ENCODE measurements around the gene CPLANE2.

CPLANE2 gene

DNA sequence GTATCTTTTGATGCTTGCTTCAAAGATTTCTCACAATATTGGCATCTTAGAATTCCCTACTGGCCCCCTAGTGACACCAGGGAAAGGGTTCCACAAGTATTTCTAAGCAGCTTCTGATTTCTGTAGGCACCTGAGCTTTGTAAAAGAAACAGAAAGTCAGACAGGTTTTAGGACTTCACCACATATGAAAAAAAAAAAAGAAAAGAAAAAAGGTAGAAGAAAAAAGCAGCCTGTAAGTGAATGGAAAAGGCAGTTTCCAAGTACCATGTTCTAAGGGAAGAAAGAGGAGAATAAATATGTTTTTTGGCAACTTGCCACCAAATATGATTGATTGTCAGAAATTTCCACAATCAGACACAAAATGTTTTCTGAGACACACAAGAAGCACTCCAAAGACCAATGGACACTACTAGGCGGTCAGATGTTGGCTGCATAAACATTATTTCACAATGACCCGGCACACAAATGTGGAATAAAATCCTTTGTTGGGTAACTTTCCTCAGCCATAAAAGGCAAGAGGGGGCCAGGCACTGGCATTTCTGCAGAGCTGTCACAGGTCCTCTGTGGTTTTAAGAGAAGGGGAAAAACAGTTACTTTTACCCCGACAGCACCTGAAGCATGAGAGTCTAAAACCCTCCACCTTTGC, 12.7 kb upstream of the CPLANE2 start (continued):
- TF ChIP-seq ZNF133 (tag by site-specific recombination; IDR thresholded peaks at IDR 0.05), result no peak
- no peak for TF ChIP-seq MEIS1 (CRISPR knock-in tag; IDR thresholded peaks at IDR 0.05; ENCODE audit: borderline replicate concordance)
- peak; percentile 59; the same call in 1 of the 2 replicates for TF ChIP-seq ZNF324 (tag by site-specific recombination; IDR thresholded peaks at IDR 0.05)
- TF ChIP-seq ZNF311 (tag by site-specific recombination; IDR thresholded peaks at IDR 0.05; ENCODE audit: borderline replicate concordance), result no peak
- TF ChIP-seq KLF8 (tag by site-specific recombination; IDR thresholded peaks at IDR 0.05), result no peak
- TF ChIP-seq ZNF211 (tag by site-specific recombination; IDR thresholded peaks at IDR 0.05; ENCODE audit: low read depth), result no peak
- TF ChIP-seq, protein P1, sequence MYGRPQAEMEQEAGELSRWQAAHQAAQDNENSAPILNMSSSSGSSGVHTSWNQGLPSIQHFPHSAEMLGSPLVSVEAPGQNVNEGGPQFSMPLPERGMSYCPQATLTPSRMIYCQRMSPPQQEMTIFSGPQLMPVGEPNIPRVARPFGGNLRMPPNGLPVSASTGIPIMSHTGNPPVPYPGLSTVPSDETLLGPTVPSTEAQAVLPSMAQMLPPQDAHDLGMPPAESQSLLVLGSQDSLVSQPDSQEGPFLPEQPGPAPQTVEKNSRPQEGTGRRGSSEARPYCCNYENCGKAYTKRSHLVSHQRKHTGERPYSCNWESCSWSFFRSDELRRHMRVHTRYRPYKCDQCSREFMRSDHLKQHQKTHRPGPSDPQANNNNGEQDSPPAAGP (tag by site-specific recombination; IDR thresholded peaks at IDR 0.05), result no peak
- TF ChIP-seq, protein P2, sequence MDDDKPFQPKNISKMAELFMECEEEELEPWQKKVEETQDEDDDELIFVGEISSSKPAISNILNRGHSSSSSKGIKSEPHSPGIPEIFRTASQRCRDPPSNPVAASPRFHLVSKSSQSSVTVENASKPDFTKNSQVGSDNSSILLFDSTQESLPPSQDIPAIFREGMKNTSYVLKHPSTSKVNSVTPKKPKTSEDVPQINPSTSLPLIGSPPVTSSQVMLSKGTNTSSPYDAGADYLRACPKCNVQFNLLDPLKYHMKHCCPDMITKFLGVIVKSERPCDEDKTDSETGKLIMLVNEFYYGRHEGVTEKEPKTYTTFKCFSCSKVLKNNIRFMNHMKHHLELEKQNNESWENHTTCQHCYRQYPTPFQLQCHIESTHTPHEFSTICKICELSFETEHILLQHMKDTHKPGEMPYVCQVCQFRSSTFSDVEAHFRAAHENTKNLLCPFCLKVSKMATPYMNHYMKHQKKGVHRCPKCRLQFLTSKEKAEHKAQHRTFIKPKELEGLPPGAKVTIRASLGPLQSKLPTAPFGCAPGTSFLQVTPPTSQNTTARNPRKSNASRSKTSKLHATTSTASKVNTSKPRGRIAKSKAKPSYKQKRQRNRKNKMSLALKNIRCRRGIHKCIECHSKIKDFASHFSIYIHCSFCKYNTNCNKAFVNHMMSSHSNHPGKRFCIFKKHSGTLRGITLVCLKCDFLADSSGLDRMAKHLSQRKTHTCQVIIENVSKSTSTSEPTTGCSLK (tag by site-specific recombination; IDR thresholded peaks at IDR 0.05), result no peak
- TF ChIP-seq KLF10 (tag by site-specific recombination; IDR thresholded peaks at IDR 0.05), result peak; percentile 49; the same call in 1 of the 2 replicates
- TF ChIP-seq HOXC10 (CRISPR knock-in tag; IDR thresholded peaks at IDR 0.05), result no peak
- TF ChIP-seq ZBTB7A (tag by site-specific recombination; IDR thresholded peaks at IDR 0.05; ENCODE audit: low read depth), result no peak
- no peak for TF ChIP-seq KLF1 (tag by site-specific recombination; IDR thresholded peaks at IDR 0.05)
- TF ChIP-seq ZNF155 (tag by site-specific recombination; IDR thresholded peaks at IDR 0.05), result no peak
- peak; percentile 47 for TF ChIP-seq PRDM6 (tag by site-specific recombination; IDR thresholded peaks at IDR 0.05)
- TF ChIP-seq, protein P3, sequence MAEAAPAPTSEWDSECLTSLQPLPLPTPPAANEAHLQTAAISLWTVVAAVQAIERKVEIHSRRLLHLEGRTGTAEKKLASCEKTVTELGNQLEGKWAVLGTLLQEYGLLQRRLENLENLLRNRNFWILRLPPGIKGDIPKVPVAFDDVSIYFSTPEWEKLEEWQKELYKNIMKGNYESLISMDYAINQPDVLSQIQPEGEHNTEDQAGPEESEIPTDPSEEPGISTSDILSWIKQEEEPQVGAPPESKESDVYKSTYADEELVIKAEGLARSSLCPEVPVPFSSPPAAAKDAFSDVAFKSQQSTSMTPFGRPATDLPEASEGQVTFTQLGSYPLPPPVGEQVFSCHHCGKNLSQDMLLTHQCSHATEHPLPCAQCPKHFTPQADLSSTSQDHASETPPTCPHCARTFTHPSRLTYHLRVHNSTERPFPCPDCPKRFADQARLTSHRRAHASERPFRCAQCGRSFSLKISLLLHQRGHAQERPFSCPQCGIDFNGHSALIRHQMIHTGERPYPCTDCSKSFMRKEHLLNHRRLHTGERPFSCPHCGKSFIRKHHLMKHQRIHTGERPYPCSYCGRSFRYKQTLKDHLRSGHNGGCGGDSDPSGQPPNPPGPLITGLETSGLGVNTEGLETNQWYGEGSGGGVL (tag by site-specific recombination; IDR thresholded peaks at IDR 0.05), result no peak
- 0 out of 2 replicates have a peak, but pooled peaks have one; percentile 43 for TF ChIP-seq ZNF660 (tag by site-specific recombination; IDR thresholded peaks at IDR 0.05)
- TF ChIP-seq GLIS1 (tag by site-specific recombination; IDR thresholded peaks at IDR 0.05), result peak; percentile 43
- TF ChIP-seq ZNF530 (tag by site-specific recombination; IDR thresholded peaks at IDR 0.05; ENCODE audit: low read depth), result no peak
- TF ChIP-seq ZNF555 (tag by site-specific recombination; conservative IDR thresholded peaks at IDR 0.05), result no peak
- no peak; the same call in 1 of the 2 replicates for TF ChIP-seq ZNF37A (tag by site-specific recombination; IDR thresholded peaks at IDR 0.05)
- TF ChIP-seq ZNF121 (tag by site-specific recombination; IDR thresholded peaks at IDR 0.05), result no peak
- TF ChIP-seq, protein P4, sequence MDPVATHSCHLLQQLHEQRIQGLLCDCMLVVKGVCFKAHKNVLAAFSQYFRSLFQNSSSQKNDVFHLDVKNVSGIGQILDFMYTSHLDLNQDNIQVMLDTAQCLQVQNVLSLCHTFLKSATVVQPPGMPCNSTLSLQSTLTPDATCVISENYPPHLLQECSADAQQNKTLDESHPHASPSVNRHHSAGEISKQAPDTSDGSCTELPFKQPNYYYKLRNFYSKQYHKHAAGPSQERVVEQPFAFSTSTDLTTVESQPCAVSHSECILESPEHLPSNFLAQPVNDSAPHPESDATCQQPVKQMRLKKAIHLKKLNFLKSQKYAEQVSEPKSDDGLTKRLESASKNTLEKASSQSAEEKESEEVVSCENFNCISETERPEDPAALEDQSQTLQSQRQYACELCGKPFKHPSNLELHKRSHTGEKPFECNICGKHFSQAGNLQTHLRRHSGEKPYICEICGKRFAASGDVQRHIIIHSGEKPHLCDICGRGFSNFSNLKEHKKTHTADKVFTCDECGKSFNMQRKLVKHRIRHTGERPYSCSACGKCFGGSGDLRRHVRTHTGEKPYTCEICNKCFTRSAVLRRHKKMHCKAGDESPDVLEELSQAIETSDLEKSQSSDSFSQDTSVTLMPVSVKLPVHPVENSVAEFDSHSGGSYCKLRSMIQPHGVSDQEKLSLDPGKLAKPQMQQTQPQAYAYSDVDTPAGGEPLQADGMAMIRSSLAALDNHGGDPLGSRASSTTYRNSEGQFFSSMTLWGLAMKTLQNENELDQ (tag by site-specific recombination; IDR thresholded peaks at IDR 0.05; ENCODE audit: low read depth), result no peak
- TF ChIP-seq ZNF596 (tag by site-specific recombination; IDR thresholded peaks at IDR 0.05), result no peak
- TF ChIP-seq, protein P5, sequence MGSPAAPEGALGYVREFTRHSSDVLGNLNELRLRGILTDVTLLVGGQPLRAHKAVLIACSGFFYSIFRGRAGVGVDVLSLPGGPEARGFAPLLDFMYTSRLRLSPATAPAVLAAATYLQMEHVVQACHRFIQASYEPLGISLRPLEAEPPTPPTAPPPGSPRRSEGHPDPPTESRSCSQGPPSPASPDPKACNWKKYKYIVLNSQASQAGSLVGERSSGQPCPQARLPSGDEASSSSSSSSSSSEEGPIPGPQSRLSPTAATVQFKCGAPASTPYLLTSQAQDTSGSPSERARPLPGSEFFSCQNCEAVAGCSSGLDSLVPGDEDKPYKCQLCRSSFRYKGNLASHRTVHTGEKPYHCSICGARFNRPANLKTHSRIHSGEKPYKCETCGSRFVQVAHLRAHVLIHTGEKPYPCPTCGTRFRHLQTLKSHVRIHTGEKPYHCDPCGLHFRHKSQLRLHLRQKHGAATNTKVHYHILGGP (tag by site-specific recombination; IDR thresholded peaks at IDR 0.05), result no peak
- TF ChIP-seq ZNF623 (tag by site-specific recombination; IDR thresholded peaks at IDR 0.05), result no peak
- TF ChIP-seq ZNF221 (tag by site-specific recombination; IDR thresholded peaks at IDR 0.05; ENCODE audit: borderline replicate concordance), result no peak
- TF ChIP-seq ZNF433 (tag by site-specific recombination; IDR thresholded peaks at IDR 0.05; ENCODE audit: low read depth), result no peak
- TF ChIP-seq ZNF830 (tag by site-specific recombination; IDR thresholded peaks at IDR 0.05; ENCODE audit: low read depth), result no peak
